Measurements from ENCODE around the gene LBH.
A peak's percentile ranks its signal among the peaks of the same experiment; 100 is the strongest.

LBH gene

GRCh38 chr2:30201990-30202389 lies 29.3 kb upstream of the LBH start:
- DNase-seq = no peak
- no peaks in the 10 kb centered on the region for H3K4me1 Mint-ChIP-seq
- H3K27ac Mint-ChIP-seq = no peak overlapping the region

GRCh38 chr2:30203156-30203555 lies 28.2 kb upstream of the LBH start:
- no peak for TF ChIP-seq CTCF (IDR thresholded peaks at IDR 0.05)
- Mint-ChIP-seq H3K4me3 (no peak overlapping the region), H3K36me3 (ENCODE audit: low read depth) (no peaks in the 10 kb centered on the region), H3K4me1 (no peaks in the 10 kb centered on the region), H3K27ac (no peak overlapping the region), H3K9me3 (no peaks in the 10 kb centered on the region), H3K27me3 (ENCODE audit: low read depth, poor library complexity) (peaks cover 13% of the 10 kb centered on the region)
- DNase-seq = no peak

More at GRCh38 chr2:30201990-30202389, 29.3 kb upstream of the LBH start:
- H3K4me3 Mint-ChIP-seq = no peak overlapping the region
- TF ChIP-seq CTCF (IDR thresholded peaks at IDR 0.05) = no peak
- no peaks in the 10 kb centered on the region for H3K9me3 Mint-ChIP-seq
- peaks cover 21% of the 10 kb centered on the region for H3K27me3 Mint-ChIP-seq (ENCODE audit: low read depth, poor library complexity)
- no peaks in the 10 kb centered on the region for H3K36me3 Mint-ChIP-seq (ENCODE audit: low read depth)

GRCh38 chr2:30204281-30204680 lies 27.1 kb upstream of the LBH start:
- Mint-ChIP-seq H3K4me3 (no peak overlapping the region), H3K4me1 (peaks cover 6% of the 10 kb centered on the region), H3K9me3 (no peaks in the 10 kb centered on the region), H3K27me3 (ENCODE audit: low read depth, poor library complexity) (peaks cover 13% of the 10 kb centered on the region), H3K27ac (no peak overlapping the region), H3K36me3 (ENCODE audit: low read depth) (no peaks in the 10 kb centered on the region)
- no peak for TF ChIP-seq CTCF (IDR thresholded peaks at IDR 0.05)
- DNase-seq = no peak

- peaks cover 18% of the 10 kb centered on the region for H3K27me3 Mint-ChIP-seq (ENCODE audit: low read depth, poor library complexity)
- no peak for TF ChIP-seq CTCF (IDR thresholded peaks at IDR 0.05)
- H3K27ac Mint-ChIP-seq = no peak overlapping the region
- H3K4me1 Mint-ChIP-seq = peaks cover 6% of the 10 kb centered on the region
- no peak overlapping the region for H3K4me3 Mint-ChIP-seq
- no peaks in the 10 kb centered on the region for H3K36me3 Mint-ChIP-seq (ENCODE audit: low read depth)
- no peak for DNase-seq
- no peaks in the 10 kb centered on the region for H3K9me3 Mint-ChIP-seq
These were observed 25.9 kb upstream of the LBH start for GRCh38 chr2:30205456-30205855.

DNA sequence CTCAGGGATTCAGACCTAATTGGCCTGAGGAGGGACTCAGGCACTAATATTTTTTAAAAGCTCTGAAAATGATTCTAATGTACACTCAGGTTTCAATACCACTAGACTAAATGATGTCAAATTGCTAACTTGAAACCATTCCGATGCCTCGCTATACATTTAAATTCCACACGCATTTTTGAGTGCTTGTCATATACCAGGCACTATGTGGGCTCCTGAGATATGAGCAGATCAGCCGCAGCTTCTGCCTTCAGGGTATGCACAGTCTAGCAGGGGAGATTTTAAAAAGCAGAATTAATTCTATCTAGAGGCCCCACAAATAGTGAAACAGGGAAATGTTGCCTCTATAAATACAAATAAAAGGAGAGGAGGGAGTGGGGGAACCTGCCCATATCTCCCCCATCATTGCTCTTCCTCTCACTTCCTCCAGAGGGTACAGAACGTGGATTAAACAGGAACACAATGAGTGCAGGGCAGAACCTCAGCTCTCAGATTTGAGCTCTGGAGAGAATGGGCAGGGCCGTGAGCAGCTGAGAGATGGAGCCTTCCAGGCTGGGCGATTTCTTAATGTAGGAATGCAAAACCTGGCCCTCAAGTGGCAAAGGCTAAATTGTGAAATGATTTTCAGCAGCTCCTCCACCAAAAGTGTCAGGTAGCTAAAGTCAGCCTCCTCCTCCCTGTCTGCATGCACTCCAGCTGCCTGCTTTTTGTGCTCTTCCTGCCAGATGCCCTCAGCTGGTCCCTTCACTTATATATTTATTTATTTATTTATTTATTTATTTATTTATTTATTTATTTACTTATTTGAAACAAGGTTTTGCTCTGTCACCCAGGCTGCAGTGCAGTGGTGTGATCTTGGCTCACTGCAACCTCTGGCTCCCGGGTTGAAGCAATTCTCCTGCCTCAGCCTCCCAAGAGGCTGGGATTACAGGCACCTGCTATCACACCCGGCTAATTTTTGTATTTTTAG lies 24.6 kb upstream of the LBH start:
- peaks cover 6% of the 10 kb centered on the region for H3K4me1 Mint-ChIP-seq
- peaks cover 21% of the 10 kb centered on the region for H3K27me3 Mint-ChIP-seq (ENCODE audit: low read depth, poor library complexity)
- no peaks in the 10 kb centered on the region for H3K36me3 Mint-ChIP-seq (ENCODE audit: low read depth)
- TF ChIP-seq CTCF (IDR thresholded peaks at IDR 0.05) = no peak
- H3K9me3 Mint-ChIP-seq = no peaks in the 10 kb centered on the region
- H3K27ac Mint-ChIP-seq = no peak overlapping the region
- no peak overlapping the region for H3K4me3 Mint-ChIP-seq
- DNase-seq = no peak

DNA sequence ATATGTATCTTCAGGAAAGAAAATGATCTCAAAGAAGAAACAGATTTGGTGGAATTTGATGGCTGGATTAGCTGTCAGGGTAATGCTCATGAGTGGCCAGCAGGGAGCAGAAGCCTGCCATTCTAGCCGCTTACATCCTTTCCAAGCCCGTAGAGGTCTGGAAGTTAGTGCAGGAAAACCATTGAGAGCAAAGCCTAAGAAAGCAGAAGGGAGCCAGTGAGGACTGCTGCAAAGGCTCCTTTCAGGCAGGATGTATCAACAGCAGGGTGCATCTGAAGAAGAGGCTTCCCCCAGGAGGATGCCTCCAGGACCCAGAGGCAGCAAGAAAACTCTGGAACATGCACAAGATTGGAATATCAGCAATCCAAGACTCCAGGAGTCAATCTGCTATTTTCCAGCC lies 22.9 kb upstream of the LBH start:
- Mint-ChIP-seq H3K36me3 (ENCODE audit: low read depth) (no peaks in the 10 kb centered on the region), H3K4me3 (no peak overlapping the region), H3K4me1 (peaks cover 6% of the 10 kb centered on the region), H3K9me3 (no peaks in the 10 kb centered on the region), H3K27ac (no peak overlapping the region), H3K27me3 (ENCODE audit: low read depth, poor library complexity) (peaks cover 21% of the 10 kb centered on the region)
- peak; percentile 90 for TF ChIP-seq CTCF (IDR thresholded peaks at IDR 0.05)
- peak; percentile 62 for DNase-seq

Measured in nephron progenitor cell (in vitro differentiated cells).